ENCODE results near the gene TSHZ2.

The TSHZ2 gene

DNA sequence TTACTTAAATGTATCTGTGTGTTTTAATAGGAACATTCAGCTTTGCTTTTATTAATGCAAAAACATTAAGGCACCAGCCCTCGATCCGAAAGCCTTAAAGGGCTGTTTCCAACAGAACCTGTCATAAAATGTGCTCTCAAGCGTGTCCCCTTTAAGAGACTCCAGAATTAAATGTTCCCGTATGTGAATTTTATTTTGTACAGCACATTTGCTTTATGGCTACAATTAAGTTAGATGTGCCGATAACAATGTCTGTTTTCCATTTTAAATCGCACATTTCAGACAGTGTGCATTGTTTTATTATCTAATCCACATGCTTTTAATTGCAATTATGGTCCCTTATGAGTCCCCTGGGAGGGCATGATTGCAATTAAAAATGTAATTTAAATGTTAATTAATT is 198.9 kb downstream of the TSHZ2 start:
- peak in 1 of 3 experiments; percentile 10 for DNase-seq

DNA sequence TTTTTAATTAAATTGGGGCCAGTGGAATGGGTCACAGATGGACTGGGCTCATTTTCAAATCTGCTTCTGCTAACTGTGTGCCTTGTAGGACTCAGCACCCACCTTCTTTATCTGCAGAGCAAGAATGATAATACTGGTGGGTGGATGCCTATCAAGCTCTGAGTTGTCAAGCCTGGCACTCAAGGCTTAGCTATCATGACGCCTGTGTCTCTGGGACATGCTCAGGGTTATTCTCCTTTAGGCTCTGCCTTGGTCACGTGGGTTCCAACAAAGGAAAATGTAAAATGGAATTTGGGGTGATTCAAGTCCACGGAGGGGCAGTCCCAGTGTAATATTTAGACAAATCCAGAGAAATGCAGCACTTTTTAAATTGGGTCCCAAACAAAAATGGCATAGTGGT is 202.3 kb downstream of the TSHZ2 start:
- DNase-seq = no peak

DNA sequence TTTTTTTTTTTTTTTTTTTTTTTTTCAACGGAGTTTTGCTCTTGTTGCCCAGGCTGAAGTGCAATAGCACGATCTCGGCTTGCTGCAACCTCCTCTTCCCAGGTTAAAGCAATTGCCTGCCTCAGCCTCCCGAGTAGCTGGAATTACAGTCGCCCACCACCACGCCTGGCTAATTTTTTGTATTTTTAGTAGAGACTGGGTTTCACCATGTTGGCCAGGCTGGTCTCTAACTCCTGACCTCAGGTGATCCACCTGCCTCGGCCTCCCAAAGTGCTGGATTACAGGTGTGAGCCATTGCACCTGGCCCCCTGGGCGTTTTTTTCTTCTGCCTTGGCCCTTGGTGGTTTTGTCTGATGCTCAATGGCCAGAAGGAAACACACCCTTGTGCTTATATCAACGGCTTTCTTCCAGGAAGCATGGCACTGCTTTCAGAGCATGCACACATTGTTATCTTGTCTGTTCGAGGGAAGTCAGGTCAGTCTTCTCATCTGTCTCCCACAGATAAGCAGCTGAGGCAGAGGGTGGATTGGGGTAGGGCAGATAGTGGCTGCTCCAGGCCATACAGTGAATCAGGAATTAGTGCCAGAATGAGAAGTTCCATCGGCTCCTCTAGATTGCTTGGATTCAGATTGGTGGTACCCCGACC is 203.1 kb downstream of the TSHZ2 start:
- no peak for DNase-seq

DNA sequence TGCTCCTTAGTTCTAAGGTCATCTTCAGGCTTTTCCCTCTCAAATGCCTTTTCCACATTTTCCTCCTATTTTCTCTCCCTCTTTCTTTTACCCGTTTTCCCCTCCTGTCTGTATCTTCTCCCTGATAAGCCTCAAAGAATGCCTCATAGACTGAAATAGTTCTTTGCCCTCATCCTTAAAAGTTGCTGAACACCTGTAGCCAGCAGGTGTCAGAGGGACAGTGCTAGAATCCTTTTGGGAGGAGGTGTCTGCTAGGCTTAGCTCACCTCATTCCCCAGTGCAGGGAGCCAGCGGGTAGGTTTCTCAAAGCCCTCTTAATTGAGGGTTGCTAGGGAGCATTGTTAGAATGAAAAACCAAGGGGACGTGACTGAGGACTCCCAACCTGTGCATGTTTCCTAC is 204.0 kb downstream of the TSHZ2 start:
- peak in 2 of 3 experiments; percentile 65 to 89 for DNase-seq

DNA sequence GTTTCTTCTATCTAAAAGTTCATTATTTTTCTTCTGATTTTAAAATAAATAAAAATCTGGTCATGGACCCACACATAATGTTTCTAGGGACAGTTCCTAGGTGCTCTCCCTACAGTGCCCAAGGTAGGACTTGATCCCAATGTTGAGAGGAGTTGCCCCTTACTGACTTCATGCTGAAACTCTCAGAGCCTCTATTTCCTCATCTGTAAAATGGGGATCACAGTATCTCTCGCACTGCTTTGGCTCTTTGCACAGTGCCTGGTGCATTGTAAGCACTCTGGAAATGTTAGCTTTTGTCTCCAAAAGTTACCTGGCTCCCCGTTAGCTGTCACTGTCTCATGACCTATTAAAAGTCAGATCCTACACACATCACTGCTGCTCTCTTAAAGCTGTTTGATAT is 205.5 kb downstream of the TSHZ2 start:
- no peak for DNase-seq

DNA sequence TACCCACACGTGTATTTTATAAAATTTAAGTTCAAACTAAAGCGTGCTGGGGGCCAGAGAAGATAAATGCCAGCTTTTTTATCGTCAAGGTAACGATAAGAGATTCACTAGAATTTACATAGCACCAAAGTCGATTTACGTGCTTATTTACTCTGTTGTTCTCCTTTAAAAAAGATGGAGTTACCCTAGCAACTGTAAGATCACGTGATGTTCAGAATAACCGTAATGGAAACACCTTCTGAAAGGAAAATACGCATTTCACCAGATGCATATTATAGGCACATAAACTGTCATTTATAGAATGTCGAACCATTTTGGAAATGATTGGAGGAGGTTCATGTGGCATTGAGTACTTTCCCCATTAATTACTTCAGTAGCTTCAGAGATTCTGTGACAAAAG is 207.6 kb downstream of the TSHZ2 start:
- DNase-seq = no peak

DNA sequence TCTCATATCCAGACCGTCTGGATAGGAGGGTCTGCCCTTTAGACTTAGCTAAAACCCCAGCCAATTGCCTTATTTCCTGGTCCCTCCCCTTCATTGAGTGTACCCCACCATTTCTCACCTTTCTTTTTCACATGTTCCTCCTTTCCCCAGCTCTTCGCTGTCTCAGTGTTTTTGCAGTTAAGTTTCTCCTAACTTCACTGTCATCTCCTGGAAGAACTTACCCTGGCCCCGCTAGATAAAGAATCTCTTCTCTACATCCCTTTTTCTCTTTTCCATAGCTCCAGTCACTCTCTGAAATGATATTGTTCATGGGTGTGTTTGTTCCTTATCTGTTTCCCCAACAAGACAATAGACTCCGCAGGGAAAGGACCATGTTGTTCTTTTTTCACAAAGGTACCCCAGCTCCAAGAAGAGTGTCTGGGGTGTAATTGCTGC is 208.8 kb downstream of the TSHZ2 start:
- no peak for DNase-seq

DNA sequence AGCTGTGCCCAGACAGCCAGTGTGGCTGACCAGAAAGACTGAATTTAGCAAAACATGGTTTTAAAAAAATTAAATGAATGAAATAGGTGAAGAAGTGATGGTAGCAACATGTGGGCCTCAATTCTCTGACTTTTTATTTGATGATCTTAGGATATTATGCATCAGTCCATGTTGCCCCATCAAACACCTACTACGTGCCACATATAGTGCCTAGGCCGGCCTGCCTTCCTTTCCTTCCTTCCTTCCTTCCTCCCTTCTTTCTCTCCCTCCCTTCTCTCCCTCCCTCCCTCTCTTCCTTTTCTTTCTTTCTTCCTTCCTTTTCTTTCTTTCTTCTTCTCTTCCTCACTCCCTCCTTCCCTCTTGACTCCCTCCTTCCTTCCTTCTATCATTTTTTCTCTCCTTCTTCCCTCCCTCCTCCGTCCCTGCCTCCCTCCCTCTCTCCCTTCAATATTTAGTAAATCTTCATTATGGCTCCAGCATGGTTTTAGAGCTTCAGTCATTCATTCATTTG is 209.8 kb downstream of the TSHZ2 start:
- DNase-seq = no peak

DNA sequence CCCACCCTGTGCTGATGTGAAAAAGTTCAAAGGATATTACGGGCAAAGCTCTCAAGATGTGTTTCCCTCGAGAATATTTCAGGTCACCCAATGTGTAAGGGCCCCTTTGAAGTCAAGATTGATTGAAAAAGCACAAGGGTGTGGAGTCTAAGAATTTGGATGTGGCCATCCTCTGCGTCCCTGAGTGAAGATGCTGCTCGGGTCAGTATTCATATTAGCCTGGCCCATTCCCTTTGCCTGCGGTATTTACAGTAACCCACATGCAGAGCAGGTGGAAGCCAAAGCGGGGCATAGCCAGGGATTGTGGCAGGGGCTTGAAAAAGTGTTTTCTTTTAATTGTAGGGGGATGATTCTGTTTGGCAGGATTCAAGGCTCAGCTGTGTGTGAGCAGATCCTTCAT is 211.0 kb downstream of the TSHZ2 start:
- DNase-seq = no peak

DNA sequence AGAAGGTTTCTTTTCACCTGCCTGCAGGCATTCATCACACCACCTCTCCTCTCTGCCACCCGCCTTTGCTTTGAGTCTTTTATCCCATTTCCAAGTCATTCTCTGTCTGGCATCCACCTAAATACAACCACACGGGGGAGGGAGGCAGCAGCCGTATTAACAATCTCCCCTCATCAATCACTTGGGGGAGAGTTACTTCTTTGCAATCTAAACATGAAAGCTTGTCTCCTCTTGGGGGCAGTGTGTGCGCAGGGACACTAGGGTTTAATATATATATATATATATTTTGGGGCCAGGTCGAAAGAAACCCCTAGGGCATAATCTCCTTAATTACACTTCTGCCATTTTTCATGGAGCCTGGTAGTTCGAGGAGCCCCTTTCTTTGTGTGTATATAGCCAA is 214.5 kb downstream of the TSHZ2 start:
- no peak for DNase-seq

DNA sequence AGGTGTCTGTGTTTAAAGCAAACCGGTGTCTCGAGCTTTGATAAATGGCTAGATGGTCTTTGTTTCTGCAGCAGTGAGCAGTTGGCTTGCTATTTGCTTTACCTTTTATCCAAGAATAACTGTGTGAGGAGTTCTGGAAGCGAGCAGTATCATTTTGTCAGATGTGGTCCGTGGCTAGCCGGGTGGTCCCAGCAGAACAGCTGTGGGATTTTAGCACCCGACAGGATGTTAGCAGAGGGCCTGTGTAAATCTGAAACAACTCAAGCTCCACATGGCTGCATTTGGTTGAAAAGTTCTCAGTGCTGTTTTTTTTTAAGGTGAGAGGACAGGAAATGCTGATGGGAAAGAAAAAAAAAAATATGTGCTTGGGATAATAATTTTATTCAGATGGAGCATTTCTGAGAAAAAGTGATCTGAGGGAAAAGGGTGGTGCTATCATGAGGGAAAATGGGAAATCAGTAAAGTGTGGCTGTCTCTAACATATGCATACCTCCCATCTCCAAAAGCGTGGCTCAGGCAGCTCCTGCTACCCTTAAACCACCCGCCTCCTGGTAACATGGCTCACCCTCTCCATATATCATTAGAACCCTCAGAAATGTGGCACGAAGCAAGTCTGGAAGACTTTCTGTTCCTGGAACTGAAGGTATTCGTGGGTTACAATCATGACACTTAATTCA is 215.4 kb downstream of the TSHZ2 start:
- no peak for DNase-seq

DNA sequence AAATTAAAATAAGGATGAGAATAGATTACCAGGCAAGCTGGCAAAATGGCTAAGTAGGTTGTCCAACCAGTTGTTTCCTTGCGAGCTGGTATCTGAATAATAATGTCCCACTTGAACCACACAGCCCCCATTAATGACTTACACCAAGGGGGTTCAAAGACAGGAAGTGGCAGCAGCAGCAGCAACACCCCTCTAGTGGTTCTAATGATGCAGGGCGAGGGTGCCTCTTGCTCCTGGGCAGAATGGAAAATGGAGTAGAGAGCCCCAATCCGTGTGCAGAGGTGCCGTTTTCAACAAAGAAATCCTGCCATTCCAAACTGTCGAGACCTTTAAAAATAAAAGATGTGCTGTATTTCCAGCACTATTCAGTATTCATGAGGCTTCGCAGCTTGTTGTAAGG is 218.1 kb downstream of the TSHZ2 start:
- no peak for DNase-seq

DNA sequence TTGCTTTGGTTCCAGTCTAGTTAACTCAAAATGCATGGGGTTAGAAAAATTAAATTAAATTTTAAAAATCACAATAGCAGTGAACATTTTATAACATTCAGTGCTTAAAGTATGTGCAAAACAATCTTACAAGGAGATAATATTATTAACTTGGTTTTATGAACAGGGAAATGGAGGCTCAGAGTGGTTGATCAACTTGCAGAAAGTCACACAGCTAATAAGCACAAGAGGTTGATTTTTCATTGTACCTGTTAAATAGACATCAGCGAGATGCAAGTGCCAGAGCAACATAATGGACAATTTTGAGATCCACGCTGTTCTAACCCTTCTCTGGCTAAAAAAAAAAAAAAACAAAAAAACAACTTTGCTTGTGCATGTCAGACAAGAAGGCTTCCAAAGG is 219.8 kb downstream of the TSHZ2 start:
- DNase-seq = no peak

DNA sequence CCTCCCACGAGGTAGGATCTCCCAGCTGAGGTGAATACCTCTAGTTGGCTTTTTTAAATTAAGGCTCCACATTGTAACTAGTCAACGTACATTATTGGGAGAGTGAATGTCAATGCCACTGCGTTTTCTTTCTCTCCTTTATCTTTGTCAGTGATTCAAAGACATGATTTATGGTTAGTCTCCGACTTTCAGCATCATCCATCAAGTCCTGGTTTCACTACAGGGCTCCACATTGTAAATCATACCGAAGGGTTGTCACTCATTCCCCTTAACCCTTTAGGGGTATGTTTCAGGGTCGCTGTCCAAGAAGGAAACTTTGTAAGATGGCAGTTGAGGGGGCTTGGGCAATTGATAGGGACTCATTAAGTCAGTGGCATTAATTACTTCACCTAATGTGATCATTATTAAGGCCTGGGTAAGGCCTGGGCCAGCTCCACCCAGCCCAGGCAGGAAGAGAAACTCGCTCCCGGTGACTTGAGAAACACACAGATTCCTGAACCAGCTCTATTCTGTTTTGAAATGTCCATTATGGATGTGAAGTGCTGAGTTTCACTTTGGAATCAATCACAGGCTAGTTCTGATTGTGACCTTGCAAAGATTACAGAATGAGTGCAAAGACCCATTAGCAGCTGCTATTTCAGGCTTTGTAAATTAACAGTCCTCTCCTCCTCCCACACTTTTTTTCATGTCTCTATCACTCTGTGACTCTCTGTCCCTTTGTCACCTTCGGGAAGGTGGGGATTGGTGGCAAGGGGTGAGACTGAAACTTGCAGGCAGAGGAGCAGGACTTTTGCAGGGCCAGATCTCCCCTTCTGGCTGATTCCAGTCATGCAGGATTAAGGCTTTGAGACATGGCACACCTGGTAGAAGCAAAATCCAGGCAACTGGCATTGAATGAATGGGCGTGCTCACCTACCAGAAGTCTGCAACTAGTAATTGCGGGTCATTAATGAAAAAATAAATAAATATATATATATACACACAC is 222.4 kb downstream of the TSHZ2 start:
- DNase-seq = peak in 1 of 3 experiments; percentile 31

DNA sequence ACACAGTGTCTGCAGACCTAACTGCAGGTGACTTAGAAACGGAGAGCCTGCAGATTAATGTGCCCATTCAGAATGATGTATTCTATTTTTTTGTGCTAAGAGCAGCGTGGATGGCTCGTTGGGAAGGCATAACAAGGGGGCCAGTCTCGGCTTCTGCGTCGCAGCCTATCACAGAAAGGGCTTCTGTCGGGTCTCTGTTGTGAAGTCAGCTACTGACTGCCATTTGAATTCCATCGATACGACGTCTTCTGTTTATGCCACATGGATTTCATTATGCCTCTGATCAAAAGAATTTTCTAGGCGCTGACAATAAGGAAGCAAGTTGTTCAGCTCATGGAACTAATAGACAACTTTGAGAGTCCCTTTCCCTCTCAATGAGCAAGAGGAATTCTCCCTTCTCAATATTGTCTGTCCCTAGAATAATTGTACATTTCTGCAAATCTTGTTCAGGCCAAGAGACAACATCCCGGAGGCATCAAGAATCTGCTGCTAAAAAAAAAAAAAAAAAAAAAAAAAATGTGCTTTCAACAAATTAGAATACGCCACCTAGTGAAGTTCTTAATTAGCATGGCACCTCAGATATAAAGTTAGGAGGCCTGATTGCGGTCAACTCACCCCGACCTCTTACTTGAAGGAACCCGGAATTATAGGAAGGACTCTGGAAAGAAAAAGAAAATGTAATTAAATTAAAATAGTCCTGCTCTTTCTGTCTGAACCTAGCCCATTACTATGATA is 223.9 kb downstream of the TSHZ2 start:
- DNase-seq = no peak

DNA sequence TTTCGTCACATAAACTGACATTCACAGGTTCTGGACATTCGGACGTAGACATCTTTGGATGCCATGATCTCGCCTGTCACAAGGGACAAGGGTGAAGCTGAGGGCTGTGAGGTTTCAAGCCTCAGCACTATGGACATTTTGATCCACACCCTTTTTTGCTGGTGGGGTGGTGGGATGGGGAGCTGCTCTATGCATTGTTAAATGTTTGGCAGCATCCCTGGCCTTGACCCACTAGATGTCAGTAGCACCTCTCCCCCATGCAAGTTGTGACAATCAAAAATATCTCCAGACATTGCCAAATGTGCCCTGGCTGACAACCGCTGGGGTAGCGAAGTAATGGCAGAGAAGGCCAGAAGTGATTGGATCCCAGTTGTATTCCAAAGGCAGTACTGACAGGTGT is 229.4 kb downstream of the TSHZ2 start:
- no peak for DNase-seq

DNA sequence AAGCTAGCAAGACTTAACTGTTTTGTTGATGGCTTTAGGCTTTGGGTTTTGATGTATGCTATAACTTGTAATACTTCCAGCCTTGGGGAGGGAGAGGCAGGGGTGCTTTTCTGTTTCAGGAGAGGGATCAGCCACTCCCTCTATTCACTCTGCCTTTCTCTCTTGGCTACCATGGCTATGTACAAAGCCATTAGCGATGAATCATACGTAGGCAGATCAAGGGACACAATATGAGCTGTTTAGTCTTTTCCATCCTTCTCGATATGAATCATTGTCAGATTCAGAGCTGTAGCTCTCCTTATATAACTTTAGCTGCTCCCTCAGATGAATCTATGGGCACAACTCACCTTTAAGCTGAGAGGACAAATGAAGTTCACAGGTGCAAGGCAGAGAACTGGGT is 230.6 kb downstream of the TSHZ2 start:
- no peak for DNase-seq

DNA sequence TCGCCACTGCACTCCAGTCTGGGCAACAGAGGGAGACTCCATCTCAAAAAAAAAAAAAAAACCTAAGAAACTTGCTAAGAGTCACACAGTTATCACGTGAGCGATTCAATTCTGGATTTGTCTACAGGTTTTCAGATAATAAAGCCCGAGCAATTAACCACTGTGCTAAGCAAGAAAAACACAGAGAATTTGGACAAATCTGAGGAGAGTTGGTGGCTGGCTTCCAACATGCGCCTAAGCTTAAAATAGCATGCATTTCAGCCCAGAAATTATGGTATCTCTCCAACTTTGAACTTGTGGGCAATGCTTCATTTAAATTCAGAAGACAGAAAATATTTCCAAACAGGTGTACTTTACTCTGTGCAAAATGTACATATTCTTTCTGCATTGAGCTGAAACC is 232.9 kb downstream of the TSHZ2 start:
- no peak for DNase-seq

DNA sequence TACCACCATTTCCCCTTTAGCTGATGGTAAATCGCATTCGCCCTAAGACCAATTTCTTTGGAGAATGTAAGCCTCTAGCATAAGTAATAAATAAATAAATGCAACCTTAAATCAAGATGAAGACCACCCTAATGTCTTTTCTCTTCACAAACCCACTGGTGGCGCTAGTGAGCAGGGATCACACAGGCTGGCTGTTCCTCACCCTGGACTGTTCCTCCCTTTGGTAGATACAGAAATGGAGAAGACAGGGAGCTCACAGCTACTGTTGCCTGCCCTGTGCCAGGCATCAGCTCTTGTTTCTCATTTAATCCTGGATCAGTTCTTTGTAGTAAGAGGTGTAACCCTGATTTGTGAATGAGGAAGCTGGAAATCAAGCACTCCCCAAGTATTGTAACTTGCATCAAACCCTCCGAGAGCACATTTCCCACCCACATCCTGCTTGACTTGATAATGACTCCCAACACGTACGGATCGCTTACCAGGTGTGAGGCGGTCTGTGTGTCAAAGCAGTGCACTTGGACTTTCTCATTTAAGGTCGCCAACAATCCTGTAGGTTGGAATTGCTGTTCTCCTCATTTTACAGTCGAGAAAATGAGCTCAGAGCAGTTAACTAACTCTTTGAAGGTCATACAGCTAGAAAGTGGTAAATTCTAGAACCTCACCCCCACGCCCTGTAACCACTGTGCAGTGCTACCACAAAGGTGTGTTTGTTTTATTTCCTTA is 236.1 kb downstream of the TSHZ2 start:
- no peak for DNase-seq

DNA sequence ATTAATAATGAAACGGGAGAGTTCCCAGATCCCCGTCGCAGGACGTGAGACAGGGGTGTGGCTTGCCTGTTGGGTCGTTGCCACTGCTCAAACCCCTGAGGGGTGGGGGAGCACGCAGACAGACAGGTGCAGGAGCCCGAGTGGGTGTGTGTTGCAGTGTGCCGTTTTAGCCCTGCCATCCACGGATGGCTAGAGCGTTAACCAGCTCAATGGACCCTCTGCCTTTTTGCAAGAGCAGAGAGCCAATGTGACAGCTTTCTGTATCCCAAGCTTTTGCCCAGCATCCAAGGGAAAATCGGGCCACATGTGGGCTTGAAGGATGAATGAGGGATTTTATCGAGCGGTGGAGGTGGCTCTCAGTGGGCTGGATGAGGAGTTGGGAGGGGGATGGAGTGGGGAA is 237.9 kb downstream of the TSHZ2 start:
- DNase-seq = no peak

DNA sequence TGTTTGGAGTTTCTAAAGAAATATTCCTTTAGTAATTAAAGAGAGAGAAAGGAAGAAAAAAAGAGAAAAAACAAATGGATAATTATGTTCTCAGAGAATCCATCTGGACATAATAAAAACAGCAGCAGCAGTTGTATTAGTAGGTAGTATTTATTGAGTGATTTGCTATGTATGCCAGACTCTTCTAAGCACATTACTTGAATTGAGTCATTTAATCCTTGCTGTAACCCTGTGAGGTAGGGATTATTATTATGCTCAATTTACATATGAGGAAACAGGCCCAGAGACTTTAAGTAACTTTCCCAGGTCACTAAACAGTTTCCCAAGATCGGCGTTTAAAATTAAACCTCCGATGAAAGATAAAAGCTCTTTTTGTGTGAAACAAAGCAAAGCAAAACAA is 238.8 kb downstream of the TSHZ2 start:
- no peak for DNase-seq

DNA sequence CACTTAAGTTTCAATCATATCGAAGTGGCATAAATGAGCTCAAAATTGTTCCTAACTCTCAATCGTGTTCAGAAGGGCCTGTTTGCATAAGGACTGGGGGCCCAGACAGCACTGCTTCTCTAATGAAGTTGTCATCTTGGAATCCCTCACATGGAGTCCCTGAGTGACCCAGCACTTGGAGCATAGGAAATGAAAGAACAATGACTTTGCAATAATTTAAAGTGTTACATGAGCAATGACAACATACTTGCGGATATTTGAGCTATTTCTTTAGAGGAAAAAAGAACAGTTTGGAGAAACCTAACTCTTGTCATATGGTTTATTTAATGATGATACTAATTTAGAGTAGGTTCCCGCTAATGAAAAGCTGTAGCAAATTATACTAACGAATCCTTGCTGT is 239.9 kb downstream of the TSHZ2 start:
- no peak for DNase-seq
